WTC11 (cell line): ENCODE data around the gene ZNF366.

Experiments
- CREB1 ChIP-seq: sonication (generic); formaldehyde crosslinking; IDR thresholded peaks from 2 replicates; pipeline ENCODE4 v1.8.0; 2023; ENCODE audit warnings: mild to moderate bottlenecking, missing genetic modification reagents
- GABPB1 ChIP-seq: sonication (generic); formaldehyde crosslinking; IDR thresholded peaks from 2 replicates; pipeline ENCODE4 v1.8.1; 2023; ENCODE audit warnings: mild to moderate bottlenecking, missing genetic modification reagents
- IRF2 ChIP-seq: sonication (generic); formaldehyde crosslinking; IDR thresholded peaks from 2 replicates; pipeline ENCODE4 v1.8.0; 2022; ENCODE audit warnings: low read depth, missing genetic modification reagents, borderline replicate concordance
- MXD4 ChIP-seq: fragments of 250-450 bp; sonication (Bioruptor Pico); IDR thresholded peaks from 2 replicates; pipeline ENCODE4 v1.8.0; 2021; ENCODE audit warnings: mild to moderate bottlenecking, moderate library complexity, borderline replicate concordance
- MYBL2 ChIP-seq: sonication (generic); formaldehyde crosslinking; IDR thresholded peaks from 2 replicates; pipeline ENCODE4 v1.8.1; 2023; ENCODE audit warnings: mild to moderate bottlenecking, moderate library complexity, missing genetic modification reagents
- NFYB ChIP-seq: sonication (generic); formaldehyde crosslinking; conservative IDR thresholded peaks from 2 replicates; pipeline ENCODE4 v1.8.0; 2022; ENCODE audit warnings: low read depth, missing genetic modification reagents
- TEAD4 ChIP-seq: sonication (generic); formaldehyde crosslinking; IDR thresholded peaks from 2 replicates; pipeline ENCODE4 v1.8.0; 2022; ENCODE audit warnings: mild to moderate bottlenecking, missing genetic modification reagents
- USF2 ChIP-seq: sonication (generic); formaldehyde crosslinking; IDR thresholded peaks from 2 replicates; pipeline ENCODE4 v1.8.1; 2023; ENCODE audit warnings: mild to moderate bottlenecking, missing genetic modification reagents, moderate library complexity
- ZNF281 ChIP-seq: sonication (generic); formaldehyde crosslinking; IDR thresholded peaks from 2 replicates; pipeline ENCODE4 v1.8.0; 2023; ENCODE audit warnings: mild to moderate bottlenecking, missing genetic modification reagents
- TF ChIP-seq, protein P1 (sequence below): fragments of 200-600 bp; IDR thresholded peaks from 2 replicates; pipeline ENCODE4 v1.8.0; 2022; ENCODE audit warnings: antibody characterized with exemption

GRCh38 chr5:72550595-72550994 is 43.4 kb upstream of the ZNF366 start:
- TF ChIP-seq MYBL2 (CRISPR knock-in tag): no peak
- TF ChIP-seq MXD4 (CRISPR knock-in tag): no peak
- TF ChIP-seq ZNF281 (CRISPR knock-in tag): no peak
- TF ChIP-seq TEAD4 (CRISPR knock-in tag): no peak
- TF ChIP-seq, protein P1, sequence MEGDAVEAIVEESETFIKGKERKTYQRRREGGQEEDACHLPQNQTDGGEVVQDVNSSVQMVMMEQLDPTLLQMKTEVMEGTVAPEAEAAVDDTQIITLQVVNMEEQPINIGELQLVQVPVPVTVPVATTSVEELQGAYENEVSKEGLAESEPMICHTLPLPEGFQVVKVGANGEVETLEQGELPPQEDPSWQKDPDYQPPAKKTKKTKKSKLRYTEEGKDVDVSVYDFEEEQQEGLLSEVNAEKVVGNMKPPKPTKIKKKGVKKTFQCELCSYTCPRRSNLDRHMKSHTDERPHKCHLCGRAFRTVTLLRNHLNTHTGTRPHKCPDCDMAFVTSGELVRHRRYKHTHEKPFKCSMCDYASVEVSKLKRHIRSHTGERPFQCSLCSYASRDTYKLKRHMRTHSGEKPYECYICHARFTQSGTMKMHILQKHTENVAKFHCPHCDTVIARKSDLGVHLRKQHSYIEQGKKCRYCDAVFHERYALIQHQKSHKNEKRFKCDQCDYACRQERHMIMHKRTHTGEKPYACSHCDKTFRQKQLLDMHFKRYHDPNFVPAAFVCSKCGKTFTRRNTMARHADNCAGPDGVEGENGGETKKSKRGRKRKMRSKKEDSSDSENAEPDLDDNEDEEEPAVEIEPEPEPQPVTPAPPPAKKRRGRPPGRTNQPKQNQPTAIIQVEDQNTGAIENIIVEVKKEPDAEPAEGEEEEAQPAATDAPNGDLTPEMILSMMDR: no peak
- no peak for TF ChIP-seq CREB1 (CRISPR knock-in tag)
- TF ChIP-seq USF2 (CRISPR knock-in tag): no peak
- no peak for TF ChIP-seq NFYB (CRISPR knock-in tag)
- no peak for TF ChIP-seq GABPB1 (CRISPR knock-in tag)
- TF ChIP-seq IRF2: no peak
